Inferior parietal cortex (tissue), 1 donor: ENCODE data around the gene CD38.

Experiments used
- DNase-seq: peaks from one replicate; pipeline ENCODE4 v3.0.0-alpha.2; 2016; ENCODE audit errors: extremely low spot score

The CD38 gene

GRCh38 chr4:15868111-15868510, 90.0 kb downstream of the CD38 start:
- DNase-seq: no peak

GRCh38 chr4:15868826-15869413, 90.8 kb downstream of the CD38 start:
- no peak for DNase-seq

- DNase-seq: no peak
Observed at GRCh38 chr4:15870079-15870478, 92.0 kb downstream of the CD38 start.

- DNase-seq: no peak
Observed at GRCh38 chr4:15870921-15871664, 93.0 kb downstream of the CD38 start.

GRCh38 chr4:15873117-15873516, 95.0 kb downstream of the CD38 start:
- DNase-seq: no peak

- no peak for DNase-seq
Observed at GRCh38 chr4:15874671-15875070, 96.5 kb downstream of the CD38 start.

GRCh38 chr4:15875663-15876460, 97.7 kb downstream of the CD38 start:
- no peak for DNase-seq

GRCh38 chr4:15878011-15878410, 99.9 kb downstream of the CD38 start:
- DNase-seq: no peak

- no peak for DNase-seq
Observed at GRCh38 chr4:15881820-15882219, 103.7 kb downstream of the CD38 start.

GRCh38 chr4:15882675-15883086, 104.6 kb downstream of the CD38 start:
- DNase-seq: peak; percentile 84

- DNase-seq: no peak
Observed at GRCh38 chr4:15883610-15884243, 105.6 kb downstream of the CD38 start.

- no peak for DNase-seq
Observed at GRCh38 chr4:15884666-15885065, 106.5 kb downstream of the CD38 start.

- DNase-seq: no peak
Observed at GRCh38 chr4:15885422-15885821, 107.3 kb downstream of the CD38 start.

GRCh38 chr4:15888515-15888914, 110.4 kb downstream of the CD38 start:
- no peak for DNase-seq

- no peak for DNase-seq
Observed at GRCh38 chr4:15890246-15890829, 112.2 kb downstream of the CD38 start.

- no peak for DNase-seq
Observed at GRCh38 chr4:15891312-15891711, 113.2 kb downstream of the CD38 start.

GRCh38 chr4:15893962-15894361, 115.8 kb downstream of the CD38 start:
- no peak for DNase-seq

- no peak for DNase-seq
Observed at GRCh38 chr4:15894393-15894792, 116.3 kb downstream of the CD38 start.

- no peak for DNase-seq
Observed at GRCh38 chr4:15894921-15895916, 117.1 kb downstream of the CD38 start.

- DNase-seq: no peak
Observed at GRCh38 chr4:15897577-15897976, 119.4 kb downstream of the CD38 start.

- no peak for DNase-seq
Observed at GRCh38 chr4:15898902-15899301, 120.8 kb downstream of the CD38 start.
